ENCODE results near the gene STX2. TPM values are rescaled to one million over a fixed set of nuclear protein-coding genes. Genes with fewer than 3 reads are reported as not detected.
A peak's percentile ranks its signal among the peaks of the same experiment; 100 is the strongest.

Gene STX2
- polyA plus RNA-seq, 1 donor from 2014 or later = 67.0 TPM

GRCh38 chr12:130838284-130838950 is 633 bp downstream of the STX2 start:
- Histone ChIP-seq H3K4me3 (ENCODE audit: low read length) (peak overlapping the region; percentile 98), H3F3A (ENCODE audit: insufficient read depth, low read length, poor library complexity, severe bottlenecking) (no peaks in the 10 kb centered on the region), H3K9me3 (ENCODE audit: low read length) (no peaks in the 10 kb centered on the region), H3K27ac (ENCODE audit: low read length) (peak overlapping the region; percentile 53), H3K4me2 (ENCODE audit: low read length) (peak overlapping the region; percentile 66), H3K9me2 (ENCODE audit: insufficient read depth, low read length) (no peaks in the 10 kb centered on the region), H3K79me2 (replicated peaks; ENCODE audit: insufficient read depth, low read length) (peaks cover 37% of the 10 kb centered on the region), H3K36me3 (ENCODE audit: insufficient read depth, low read length) (no peaks in the 10 kb centered on the region), H2AFZ (ENCODE audit: low read depth, low read length) (peak overlapping the region; percentile 40), H4K20me1 (ENCODE audit: insufficient read depth) (no peaks in the 10 kb centered on the region), H3K27me3 (ENCODE audit: insufficient read depth, low read depth, low read length) (no peaks in the 10 kb centered on the region), H3K9ac (ENCODE audit: low read length) (peak overlapping the region; percentile 77)
- no peak for TF ChIP-seq TAF1 (IDR thresholded peaks at IDR 0.05; ENCODE audit: low read depth)
- peak; percentile 21 for TF ChIP-seq SMC3 (conservative IDR thresholded peaks at IDR 0.05; ENCODE audit: poor library complexity)
- peak; percentile 22 for TF ChIP-seq RAD21 (conservative IDR thresholded peaks at IDR 0.05)
- no peak for TF ChIP-seq POLR2AphosphoS5 (IDR thresholded peaks at IDR 0.05)
- TF ChIP-seq MXI1 (conservative IDR thresholded peaks at IDR 0.05; ENCODE audit: poor library complexity, severe bottlenecking) = peak; percentile 76

- TF ChIP-seq RAD21 (conservative IDR thresholded peaks at IDR 0.05) (no peak), POLR2AphosphoS5 (IDR thresholded peaks at IDR 0.05) (no peak), SMC3 (conservative IDR thresholded peaks at IDR 0.05; ENCODE audit: poor library complexity) (no peak), REST (IDR thresholded peaks at IDR 0.05; ENCODE audit: borderline replicate concordance) (no peak), CTCF (IDR thresholded peaks at IDR 0.05; ENCODE audit: poor library complexity, severe bottlenecking) (no peak), MXI1 (conservative IDR thresholded peaks at IDR 0.05; ENCODE audit: poor library complexity, severe bottlenecking) (no peak), EP300 (conservative IDR thresholded peaks at IDR 0.05; ENCODE audit: poor library complexity, severe bottlenecking) (no peak), TAF1 (IDR thresholded peaks at IDR 0.05; ENCODE audit: low read depth) (no peak), EZH2 (IDR thresholded peaks at IDR 0.05; ENCODE audit: borderline replicate concordance, insufficient read depth, low read length, poor library complexity, severe bottlenecking) (no peak)
- no peaks in the 10 kb centered on the region for H3F3A ChIP-seq (ENCODE audit: insufficient read depth, low read length, poor library complexity, severe bottlenecking)
- H3K27ac ChIP-seq (ENCODE audit: low read length) = no peak overlapping the region
- no peaks in the 10 kb centered on the region for H3K9me3 ChIP-seq (ENCODE audit: low read length)
- H4K20me1 ChIP-seq (ENCODE audit: insufficient read depth) = no peaks in the 10 kb centered on the region
- H3K4me3 ChIP-seq (ENCODE audit: low read length) = no peak overlapping the region
- H3K27me3 ChIP-seq (ENCODE audit: insufficient read depth, low read depth, low read length) = no peaks in the 10 kb centered on the region
- no peaks in the 10 kb centered on the region for H3K9me2 ChIP-seq (ENCODE audit: insufficient read depth, low read length)
- no peak overlapping the region for H3K9ac ChIP-seq (ENCODE audit: low read length)
- no peak overlapping the region for H3K4me2 ChIP-seq (ENCODE audit: low read length)
- H2AFZ ChIP-seq (ENCODE audit: low read depth, low read length) = no peak overlapping the region
- H3K79me2 ChIP-seq (replicated peaks; ENCODE audit: insufficient read depth, low read length) = peaks cover 44% of the 10 kb centered on the region
- H3K36me3 ChIP-seq (ENCODE audit: insufficient read depth, low read length) = no peaks in the 10 kb centered on the region
Measured at GRCh38 chr12:130835436-130835835, 3.6 kb downstream of the STX2 start.
